Colonic mucosa (tissue), 4 donors: ENCODE results near the gene CSNK1D. TPM values are rescaled to one million over a fixed set of nuclear protein-coding genes. Genes with fewer than 3 reads are reported as not detected.

Experiments used
- DNase-seq: peaks from one replicate; pipeline ENCODE4 v3.0.0-alpha.2; 2020
- H3K27ac ChIP-seq: fragments of 200-600 bp; one replicate; pipeline ENCODE4 v1.8.0; 2021
- H3K27me3 ChIP-seq: fragments of 200-600 bp; one replicate; pipeline ENCODE4 v1.8.0; 2021
- H3K36me3 ChIP-seq: fragments of 200-600 bp; one replicate; pipeline ENCODE4 v1.8.0; 2021
- H3K4me1 ChIP-seq: fragments of 200-600 bp; one replicate; pipeline ENCODE4 v1.8.0; 2021; ENCODE audit warnings: mild to moderate bottlenecking
- H3K4me3 ChIP-seq: fragments of 200-600 bp; one replicate; pipeline ENCODE4 v1.8.0; 2021
- H3K9ac ChIP-seq, 2 donors: one replicate each; pipeline ENCODE4 v1.7.0; 2013; ENCODE audit warnings: control low read depth in 2 of 2, low read depth in 2 of 2, low read length in 2 of 2
- H3K9me3 ChIP-seq: fragments of 200-600 bp; one replicate; pipeline ENCODE4 v1.8.0; 2021
- CTCF ChIP-seq: fragments of 200-600 bp; IDR thresholded peaks from one replicate; pipeline ENCODE4 v1.8.0; 2022; ENCODE audit warnings: antibody characterized with exemption, mild to moderate bottlenecking
- intact Hi-C: fragments of 100-400 bp; cut with DNase I; formaldehyde crosslinking; loops from one replicate; pipeline ENCODE4 v1.14.1; 2022
- total RNA-seq, 2 donors: library from RNA; stranded (reverse); fragmentation: NEBNext Ultra II Directional in 1 of 2; extraction: Animal tissue kit (Norgen Biotek cat#: 25700) in 1 of 2; gene quantifications; one replicate each; pipeline ENCODE4 v1.2.1, GENCODE V29; 2021
- donor health status: healthy.
- donor health status: DM: no; HTN: no; CAD: no.
- donor health status: DM: no; HTN: no; CAD: no.

Gene CSNK1D
- total RNA-seq, 2 donors from 2014 or later, result 136 to 138 TPM

DNA sequence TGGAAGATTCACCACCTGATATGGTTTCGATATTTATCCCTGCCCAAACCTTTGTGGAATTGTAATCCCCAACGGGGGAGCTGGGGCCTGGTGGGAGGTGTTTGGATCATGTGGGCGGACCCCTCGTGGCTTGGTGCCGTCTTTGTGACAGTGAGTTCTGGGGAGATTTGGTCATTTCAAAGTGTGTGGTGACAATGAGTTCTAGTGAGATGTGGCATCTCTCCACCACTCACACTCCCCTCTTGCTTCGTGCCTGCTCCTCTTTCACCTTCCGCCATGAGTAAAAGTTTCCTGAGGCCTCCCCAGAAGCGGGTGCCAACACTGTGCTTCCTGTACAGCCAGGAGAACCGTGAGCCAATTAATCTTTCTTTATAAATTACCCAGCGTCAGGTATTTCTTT, 70.5 kb downstream of the CSNK1D start:
- H3K9me3 ChIP-seq, result no peaks in the 10 kb centered on the region
- H3K4me3 ChIP-seq, result no peak overlapping the region
- H3K27me3 ChIP-seq, result no peaks in the 10 kb centered on the region
- H3K4me1 ChIP-seq, result peaks cover 16% of the 10 kb centered on the region
- no peak for TF ChIP-seq CTCF
- H3K36me3 ChIP-seq, result no peaks in the 10 kb centered on the region
- H3K27ac ChIP-seq, result no peak overlapping the region
- DNase-seq, result no peak
- intact Hi-C loops, result no loop called here
- no peak overlapping the region for H3K9ac ChIP-seq

DNA sequence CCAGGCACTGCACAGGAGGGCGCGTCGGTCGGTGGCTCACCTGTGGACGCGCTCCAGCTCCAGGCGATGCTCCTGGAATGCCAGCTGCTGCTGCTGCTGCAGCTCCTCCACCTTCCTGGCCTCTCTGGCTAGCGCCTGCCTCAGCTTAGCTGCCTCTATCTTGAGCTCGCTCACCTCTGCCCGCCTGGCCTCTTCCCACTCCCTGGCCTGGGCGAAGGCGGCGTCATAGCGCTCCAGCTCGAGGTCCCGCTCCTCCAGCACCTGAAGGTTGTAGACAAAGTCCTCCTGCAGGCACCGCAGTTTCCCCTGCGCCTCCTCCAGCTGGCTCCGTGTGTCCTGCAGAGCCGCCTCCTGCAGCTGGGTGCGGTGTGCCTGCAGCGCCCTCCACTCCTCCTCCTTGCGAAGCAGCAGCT, 72.0 kb downstream of the CSNK1D start:
- no peak overlapping the region for H3K27ac ChIP-seq
- H3K36me3 ChIP-seq, result no peaks in the 10 kb centered on the region
- no peak for DNase-seq
- no peak overlapping the region for H3K4me3 ChIP-seq
- H3K4me1 ChIP-seq, result peaks cover 16% of the 10 kb centered on the region
- no peak for TF ChIP-seq CTCF
- no peaks in the 10 kb centered on the region for H3K27me3 ChIP-seq
- intact Hi-C loops, result no loop called here
- no peaks in the 10 kb centered on the region for H3K9me3 ChIP-seq
- H3K9ac ChIP-seq, result no peak overlapping the region

DNA sequence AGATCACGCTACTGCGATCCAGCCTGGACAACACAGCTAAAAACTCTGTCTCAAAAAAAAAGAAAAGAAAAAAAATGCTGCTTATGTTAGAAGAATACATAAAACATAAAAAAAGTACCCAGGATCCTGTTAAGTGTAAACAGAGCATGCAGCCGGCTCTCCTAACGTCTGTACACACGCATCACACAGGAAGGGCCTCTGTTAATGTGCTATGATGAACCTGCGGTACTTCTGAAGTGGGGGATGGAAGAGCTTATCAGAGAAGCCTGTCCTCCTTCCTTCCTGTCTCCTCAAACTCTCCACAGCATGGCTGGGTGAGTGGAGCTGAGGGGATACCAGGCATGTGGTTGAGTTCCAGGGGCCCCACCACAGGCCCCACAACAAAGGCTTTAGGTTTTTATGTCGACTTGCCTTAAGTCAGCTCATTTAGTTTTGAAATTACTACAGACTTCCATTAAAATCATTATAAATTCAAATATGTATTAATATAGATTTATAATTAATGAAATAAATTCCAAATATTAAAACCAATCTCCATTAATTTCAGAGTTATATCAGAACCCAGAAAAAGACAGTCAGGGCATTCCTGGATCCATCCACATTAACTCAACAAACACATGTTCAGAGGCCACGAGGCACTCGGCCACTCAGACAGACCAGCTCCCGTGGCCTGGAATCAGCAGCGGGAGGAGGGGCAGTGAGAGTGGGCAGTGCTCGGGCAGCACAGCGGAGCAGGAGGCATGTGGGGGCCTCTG, 72.6 kb downstream of the CSNK1D start:
- no peak for TF ChIP-seq CTCF
- H3K27me3 ChIP-seq, result no peaks in the 10 kb centered on the region
- H3K4me1 ChIP-seq, result peaks cover 12% of the 10 kb centered on the region
- H3K9me3 ChIP-seq, result no peaks in the 10 kb centered on the region
- no peak for DNase-seq
- H3K9ac ChIP-seq, result no peak overlapping the region
- intact Hi-C loops, result no loop called here
- H3K4me3 ChIP-seq, result no peak overlapping the region
- H3K27ac ChIP-seq, result no peak overlapping the region
- no peaks in the 10 kb centered on the region for H3K36me3 ChIP-seq

DNA sequence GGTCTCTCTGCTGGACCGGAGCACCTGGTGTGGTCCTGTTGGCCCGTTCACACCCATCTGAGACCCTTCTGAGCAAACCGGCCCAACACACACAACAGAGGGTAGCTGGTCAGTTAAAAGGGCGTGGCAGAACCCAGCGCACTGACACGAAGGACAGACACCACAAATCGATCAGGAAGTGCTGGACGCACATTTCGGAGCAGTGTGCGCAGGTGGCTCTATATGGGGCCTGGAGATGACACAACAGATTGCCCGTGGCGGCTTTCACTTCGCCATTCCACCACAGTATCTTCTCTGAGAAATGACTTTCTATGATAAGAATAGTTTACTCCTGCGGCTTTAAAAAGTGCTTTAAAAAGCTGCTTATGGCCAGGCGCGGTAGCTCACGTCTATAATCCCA, 73.4 kb downstream of the CSNK1D start:
- Histone ChIP-seq H3K4me1 (peaks cover 4% of the 10 kb centered on the region), H3K4me3 (no peak overlapping the region), H3K27me3 (no peaks in the 10 kb centered on the region), H3K9me3 (no peaks in the 10 kb centered on the region), H3K27ac (no peak overlapping the region), H3K36me3 (no peaks in the 10 kb centered on the region), H3K9ac (no peak overlapping the region)
- TF ChIP-seq CTCF, result no peak
- intact Hi-C loops, result no loop called here
- DNase-seq, result no peak

- DNase-seq, result no peak
- TF ChIP-seq CTCF, result no peak
- Histone ChIP-seq H3K9me3 (no peaks in the 10 kb centered on the region), H3K27me3 (no peaks in the 10 kb centered on the region), H3K4me3 (no peak overlapping the region), H3K9ac (no peak overlapping the region), H3K36me3 (no peaks in the 10 kb centered on the region), H3K27ac (peak overlapping the region; percentile 3), H3K4me1 (no peaks in the 10 kb centered on the region)
- intact Hi-C loops, result no loop called here
Measured at GRCh38 chr17:82199496-82199895, 74.0 kb downstream of the CSNK1D start.
